Kidney (tissue), 14 donors: Measurements from ENCODE around the gene RGS14. TPM values are rescaled to one million over a fixed set of nuclear protein-coding genes. Genes with fewer than 3 reads are reported as not detected.

Source experiments
- DNase-seq, 5 donors: peaks; one replicate each; pipeline ENCODE4 v3.0.0-alpha.2; 2013 to 2020
- FAIRE-seq: peaks from 2 replicates; lab custom pipeline; 2012; peaks lifted over from hg19 to GRCh38; lab: Jason Lieb, UNC
- H3K27ac ChIP-seq, 2 donors: one replicate each; pipeline ENCODE4 v1.7.0; 2013; ENCODE audit warnings: low read depth in 2 of 2, low read length in 2 of 2, inconsistent platforms in 1 of 2
- H3K27me3 ChIP-seq: one replicate; pipeline ENCODE4 v1.7.1; 2013; ENCODE audit warnings: low read length, inconsistent platforms; ENCODE audit not compliant: control insufficient read depth, insufficient read depth
- H3K36me3 ChIP-seq, 3 donors: one replicate each; pipeline versions ENCODE4 v1.7.0 to v1.7.1; 2013; ENCODE audit warnings: low read length in 3 of 3, control low read depth in 1 of 3, inconsistent platforms in 1 of 3; ENCODE audit not compliant: insufficient read depth in 3 of 3, control insufficient read depth in 2 of 3
- H3K4me1 ChIP-seq, 3 donors: one replicate each; pipeline versions ENCODE4 v1.7.0 to v1.7.1; 2013; ENCODE audit warnings: low read length in 3 of 3, inconsistent platforms in 1 of 3, low read depth in 1 of 3; ENCODE audit not compliant: control insufficient read depth in 2 of 3, insufficient read depth in 2 of 3
- H3K4me3 ChIP-seq, 3 donors: one replicate each; pipeline versions ENCODE4 v1.7.0 to v1.8.1; 2013; ENCODE audit warnings: low read length in 3 of 3, control low read depth in 1 of 3, inconsistent platforms in 1 of 3
- H3K9ac ChIP-seq, 3 donors: one replicate each; pipeline versions ENCODE4 v1.7.0 to v1.7.1; 2013; ENCODE audit warnings: low read length in 3 of 3, control low read depth in 1 of 3, inconsistent platforms in 1 of 3
- H3K9me3 ChIP-seq, 3 donors: one replicate each; pipeline versions ENCODE4 v1.7.0 to v1.7.1; 2013; ENCODE audit warnings: low read length in 3 of 3, control low read depth in 1 of 3, inconsistent platforms in 1 of 3; ENCODE audit not compliant: control insufficient read depth in 2 of 3, insufficient read depth in 1 of 3
- CTCF ChIP-seq: IDR thresholded peaks from 3 replicates; pipeline ENCODE4 v1.5.1; 2012; ENCODE audit warnings: mild to moderate bottlenecking, moderate library complexity, borderline replicate concordance; ENCODE audit not compliant: insufficient read depth; ENCODE audit errors: extremely low read depth
- intact Hi-C: fragments of 100-400 bp; cut with DNase I; formaldehyde crosslinking; loops from one replicate; pipeline ENCODE4 v1.11.1; 2022
- polyA plus RNA-seq: library from polyadenylated mRNA; stranded (reverse); fragments of 350-450 nt; fragmentation: Illumina TruSeq; extraction: RNeasy Lipid Tissue Mini Kit (QIAGEN cat#74804); gene quantifications from one replicate; pipeline ENCODE4 v1.2.3, GENCODE V29; 2014; ENCODE audit warnings: low read depth, low replicate concordance; ENCODE audit not compliant: insufficient read depth
- total RNA-seq: library from RNA; stranded (reverse); fragmentation: NEBNext Ultra II Directional; extraction: Animal tissue kit (Norgen Biotek cat#: 25700); gene quantifications from one replicate; pipeline ENCODE4 v1.2.1, GENCODE V29; 2021
- donor health status: control.
- donor health status: control.
- donor health status: control.
- donor health status: control.
- donor health status: control.
- donor health status: DM: yes; HTN: yes; CAD: no.
- donor health status: Normal renal cell carcinoma (clear cell type).

The RGS14 gene
- total and polyA plus RNA-seq, 2 donors from 2014 or later: 28.4 to 56.3 TPM

GRCh38 chr5:177311392-177311722 lies 46.4 kb upstream of the RGS14 start:
- no peak overlapping the region for H3K27ac ChIP-seq
- no peak overlapping the region for H3K9ac ChIP-seq
- DNase-seq: peak in 2 of 5 donors; percentile 33 to 82
- H3K9me3 ChIP-seq: no peaks in the 10 kb centered on the region
- H3K4me3 ChIP-seq: peak overlapping the region in 1 of 3 donors; percentile 61
- no peak for TF ChIP-seq CTCF
- intact Hi-C loops: no loop called here
- H3K4me1 ChIP-seq: peaks cover 0 to 11% (median 0%) of the 10 kb centered on the region in 3 donors
- no peak for FAIRE-seq
- H3K36me3 ChIP-seq: peaks cover 0 to 6% (median 0%) of the 10 kb centered on the region in 3 donors
- H3K27me3 ChIP-seq: no peaks in the 10 kb centered on the region

DNA sequence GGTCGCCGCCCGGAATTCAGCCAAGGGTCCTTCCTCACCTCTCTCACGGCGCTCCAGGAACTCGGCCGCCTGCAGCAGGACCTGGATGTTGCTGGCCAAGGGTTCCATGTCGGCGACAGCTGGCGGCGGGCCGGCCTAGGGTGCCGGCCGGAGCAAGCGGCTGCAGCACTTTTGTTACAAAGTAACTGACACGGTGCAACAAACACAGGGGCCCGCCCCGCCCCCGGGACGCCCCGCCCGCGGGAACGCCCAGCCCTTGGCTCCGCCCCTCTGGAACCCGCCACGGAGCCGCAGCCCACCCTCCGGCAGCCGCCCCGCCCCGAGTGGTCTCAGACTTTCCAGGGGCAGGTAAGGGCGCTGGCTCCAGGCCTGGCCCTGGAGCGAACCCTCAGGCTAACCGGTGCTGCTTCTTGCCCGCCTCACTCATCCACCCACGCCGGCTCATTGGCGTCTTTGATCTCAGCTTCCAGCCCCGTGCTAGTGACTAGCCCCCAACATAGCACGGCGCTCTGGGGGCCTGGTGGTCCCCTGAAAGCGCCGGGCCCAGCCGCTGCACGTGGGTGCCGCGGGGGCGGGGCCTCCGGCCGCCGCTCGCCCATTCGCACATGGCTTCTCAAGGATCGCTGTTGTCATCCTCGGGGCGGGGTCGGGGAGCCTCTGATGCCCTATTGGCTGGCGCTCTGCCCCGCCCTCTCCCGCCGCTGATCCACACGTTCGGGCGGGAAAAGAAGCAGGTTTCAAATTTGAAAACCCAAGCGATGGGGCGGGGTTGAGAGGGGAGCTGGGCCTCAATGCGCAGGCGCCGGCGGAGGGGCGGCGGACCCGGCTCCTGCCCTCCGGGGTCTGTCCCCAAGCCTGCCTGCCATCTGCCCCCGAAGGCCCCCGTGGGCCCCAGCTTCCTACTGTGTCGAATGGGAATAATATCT lies 45.7 kb upstream of the RGS14 start, which contains the start of gene MXD3:
MXD3 (minus strand) TSS at position 176 of the 926 bp plus-strand sequence; CDS start at position 108, 68 bp downstream.
- Histone ChIP-seq H3K27ac (peak within 1 kb of the TSS in 1 of 2 donors; percentile 32), H3K4me3 (peak within 1 kb of the TSS; percentile 44 to 61 (median 50)), H3K9ac (no peak within 1 kb of the TSS), H3K4me1 (peaks cover 0 to 11% (median 0%) of the 10 kb centered on the region in 3 donors), H3K9me3 (no peaks in the 10 kb centered on the region), H3K36me3 (peaks cover 0 to 3% (median 0%) of the 10 kb centered on the region in 3 donors), H3K27me3 (no peaks in the 10 kb centered on the region)
- FAIRE-seq: no peak
- DNase-seq: peak; percentile 97 to 99 (median 99)
- no peak for TF ChIP-seq CTCF
- intact Hi-C loops: no loop called here

DNA sequence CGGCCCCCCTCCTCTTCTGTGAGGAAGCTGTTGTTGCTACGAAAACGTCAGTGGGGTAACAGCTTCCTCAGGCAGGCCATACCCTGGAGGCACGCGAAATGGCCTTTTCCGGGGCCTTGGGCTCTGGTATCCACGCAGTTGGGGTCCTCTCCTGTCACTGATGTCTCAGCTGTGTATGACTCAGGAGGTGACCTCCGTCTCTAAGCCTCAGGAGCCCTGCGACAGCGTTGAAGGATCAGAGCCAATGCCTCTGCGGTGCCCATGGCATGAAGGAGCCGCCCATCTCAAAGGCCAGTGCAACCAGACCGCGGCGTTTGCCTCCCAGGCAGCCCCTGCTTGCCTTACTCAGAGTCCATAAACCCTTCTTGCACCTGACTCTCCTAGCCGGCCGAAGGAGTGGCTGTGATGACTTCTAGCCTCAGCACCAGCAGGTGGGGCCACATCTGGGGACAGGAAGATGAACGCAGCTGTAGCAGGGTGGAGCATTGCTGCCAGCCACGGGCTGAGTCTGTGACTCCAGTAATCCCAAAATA lies 45.0 kb upstream of the RGS14 start:
- no peak for TF ChIP-seq CTCF
- DNase-seq: peak in 4 of 5 donors; percentile 38 to 77 (median 51)

More for the DNA sequence above, 45.0 kb upstream of the RGS14 start:
- Histone ChIP-seq H3K27me3 (no peaks in the 10 kb centered on the region), H3K4me1 (peaks cover 0 to 11% (median 0%) of the 10 kb centered on the region in 3 donors), H3K9ac (no peak overlapping the region), H3K36me3 (no peaks in the 10 kb centered on the region), H3K9me3 (no peaks in the 10 kb centered on the region), H3K27ac (no peak overlapping the region), H3K4me3 (peak overlapping the region in 1 of 3 donors; percentile 17)
- intact Hi-C loops: no loop called here
- FAIRE-seq: no peak
